ENCODE data around the gene C3orf22.

The C3orf22 gene

GRCh38 chr3:126508564-126508964, 50.2 kb downstream of the C3orf22 start:
- no peaks in the 10 kb centered on the region for H3K36me3 ChIP-seq (ENCODE audit: control insufficient read depth, insufficient read depth, low read length)
- no peak overlapping the region for H3K4me3 ChIP-seq (ENCODE audit: low read depth, low read length)
- H3K4me1 ChIP-seq (ENCODE audit: control insufficient read depth, insufficient read depth, low read length), result no peaks in the 10 kb centered on the region
- no peaks in the 10 kb centered on the region for H3K9me3 ChIP-seq (ENCODE audit: control insufficient read depth, insufficient read depth, low read length)
- no peak overlapping the region for H3K9ac ChIP-seq (ENCODE audit: low read depth, low read length)
- no peak overlapping the region for H3K27ac ChIP-seq (ENCODE audit: low read depth, low read length)
- peaks cover 3% of the 10 kb centered on the region; the same call in 1 of the 2 replicates for H3K27me3 ChIP-seq (ENCODE audit: control insufficient read depth, insufficient read depth, low read length)

GRCh38 chr3:126507886-126508285, 50.8 kb downstream of the C3orf22 start:
- H3K9me3 ChIP-seq (ENCODE audit: control insufficient read depth, insufficient read depth, low read length), result no peaks in the 10 kb centered on the region
- no peaks in the 10 kb centered on the region for H3K4me1 ChIP-seq (ENCODE audit: control insufficient read depth, insufficient read depth, low read length)
- no peaks in the 10 kb centered on the region for H3K36me3 ChIP-seq (ENCODE audit: control insufficient read depth, insufficient read depth, low read length)
- no peak overlapping the region for H3K9ac ChIP-seq (ENCODE audit: low read depth, low read length)
- H3K27ac ChIP-seq (ENCODE audit: low read depth, low read length), result no peak overlapping the region
- H3K27me3 ChIP-seq (ENCODE audit: control insufficient read depth, insufficient read depth, low read length), result peaks cover 3% of the 10 kb centered on the region; the same call in 1 of the 2 replicates
- no peak overlapping the region for H3K4me3 ChIP-seq (ENCODE audit: low read depth, low read length)

GRCh38 chr3:126503701-126504100, 55.0 kb downstream of the C3orf22 start:
- Histone ChIP-seq H3K9ac (ENCODE audit: low read depth, low read length) (no peak overlapping the region), H3K36me3 (ENCODE audit: control insufficient read depth, insufficient read depth, low read length) (no peaks in the 10 kb centered on the region), H3K9me3 (ENCODE audit: control insufficient read depth, insufficient read depth, low read length) (no peaks in the 10 kb centered on the region), H3K27me3 (ENCODE audit: control insufficient read depth, insufficient read depth, low read length) (peaks cover 3% of the 10 kb centered on the region; the same call in 1 of the 2 replicates), H3K27ac (ENCODE audit: low read depth, low read length) (no peak overlapping the region), H3K4me1 (ENCODE audit: control insufficient read depth, insufficient read depth, low read length) (0 out of 2 replicates have a peak, but pooled peaks cover 3% of the 10 kb centered on the region), H3K4me3 (ENCODE audit: low read depth, low read length) (no peak overlapping the region)

GRCh38 chr3:126502656-126503055, 56.1 kb downstream of the C3orf22 start:
- Histone ChIP-seq H3K9ac (ENCODE audit: low read depth, low read length) (no peak overlapping the region), H3K27ac (ENCODE audit: low read depth, low read length) (no peak overlapping the region), H3K36me3 (ENCODE audit: control insufficient read depth, insufficient read depth, low read length) (no peaks in the 10 kb centered on the region), H3K4me1 (ENCODE audit: control insufficient read depth, insufficient read depth, low read length) (0 out of 2 replicates have a peak, but pooled peaks cover 3% of the 10 kb centered on the region), H3K4me3 (ENCODE audit: low read depth, low read length) (no peak overlapping the region), H3K27me3 (ENCODE audit: control insufficient read depth, insufficient read depth, low read length) (peaks cover 3% of the 10 kb centered on the region; the same call in 1 of the 2 replicates), H3K9me3 (ENCODE audit: control insufficient read depth, insufficient read depth, low read length) (no peaks in the 10 kb centered on the region)

GRCh38 chr3:126501736-126502135, 57.0 kb downstream of the C3orf22 start:
- H3K4me1 ChIP-seq (ENCODE audit: control insufficient read depth, insufficient read depth, low read length), result 0 out of 2 replicates have a peak, but pooled peaks cover 3% of the 10 kb centered on the region
- H3K9ac ChIP-seq (ENCODE audit: low read depth, low read length), result no peak overlapping the region
- no peaks in the 10 kb centered on the region for H3K9me3 ChIP-seq (ENCODE audit: control insufficient read depth, insufficient read depth, low read length)
- H3K27ac ChIP-seq (ENCODE audit: low read depth, low read length), result no peak overlapping the region
- H3K4me3 ChIP-seq (ENCODE audit: low read depth, low read length), result no peak overlapping the region
- no peaks in the 10 kb centered on the region for H3K36me3 ChIP-seq (ENCODE audit: control insufficient read depth, insufficient read depth, low read length)
- H3K27me3 ChIP-seq (ENCODE audit: control insufficient read depth, insufficient read depth, low read length), result peaks cover 3% of the 10 kb centered on the region; the same call in 1 of the 2 replicates

GRCh38 chr3:126501054-126501453, 57.7 kb downstream of the C3orf22 start:
- H3K27ac ChIP-seq (ENCODE audit: low read depth, low read length), result no peak overlapping the region
- H3K9me3 ChIP-seq (ENCODE audit: control insufficient read depth, insufficient read depth, low read length), result no peaks in the 10 kb centered on the region
- no peak overlapping the region for H3K9ac ChIP-seq (ENCODE audit: low read depth, low read length)
- H3K36me3 ChIP-seq (ENCODE audit: control insufficient read depth, insufficient read depth, low read length), result no peaks in the 10 kb centered on the region
- H3K4me3 ChIP-seq (ENCODE audit: low read depth, low read length), result no peak overlapping the region
- no peaks in the 10 kb centered on the region for H3K27me3 ChIP-seq (ENCODE audit: control insufficient read depth, insufficient read depth, low read length)
- 0 out of 2 replicates have a peak, but pooled peaks cover 3% of the 10 kb centered on the region for H3K4me1 ChIP-seq (ENCODE audit: control insufficient read depth, insufficient read depth, low read length)

- Histone ChIP-seq H3K4me1 (ENCODE audit: control insufficient read depth, insufficient read depth, low read length) (0 out of 2 replicates have a peak, but pooled peaks cover 3% of the 10 kb centered on the region), H3K4me3 (ENCODE audit: low read depth, low read length) (no peak overlapping the region), H3K9ac (ENCODE audit: low read depth, low read length) (no peak overlapping the region), H3K27ac (ENCODE audit: low read depth, low read length) (no peak overlapping the region), H3K36me3 (ENCODE audit: control insufficient read depth, insufficient read depth, low read length) (no peaks in the 10 kb centered on the region), H3K27me3 (ENCODE audit: control insufficient read depth, insufficient read depth, low read length) (no peaks in the 10 kb centered on the region), H3K9me3 (ENCODE audit: control insufficient read depth, insufficient read depth, low read length) (no peaks in the 10 kb centered on the region)
These were observed 58.7 kb downstream of the C3orf22 start for GRCh38 chr3:126500016-126500415.
